Measurements from ENCODE around the gene ABCA4. TPM values are rescaled to one million over a fixed set of nuclear protein-coding genes. Genes with fewer than 3 reads are reported as not detected.

Gene ABCA4
- total RNA-seq, 1 experiment from 2014 or later: 0.22 TPM

DNA sequence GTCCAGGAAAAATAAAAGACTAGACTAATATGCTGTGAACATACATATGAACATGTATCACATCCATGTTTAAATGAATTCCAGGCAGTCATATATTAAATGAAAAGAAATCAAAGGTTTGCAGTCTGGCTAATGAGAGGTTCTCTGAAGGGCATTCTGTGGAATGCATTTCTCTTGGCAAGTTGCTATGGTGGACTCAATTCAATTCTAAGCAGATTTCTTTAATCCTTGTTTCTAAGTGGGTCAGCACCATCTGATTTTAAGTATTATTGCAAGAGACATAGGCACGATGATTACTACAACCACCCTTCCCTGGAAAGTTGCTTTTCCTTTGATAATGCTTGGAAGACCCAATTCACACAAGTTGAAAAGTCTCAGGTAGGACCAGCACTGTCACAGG, 23.9 kb upstream of the ABCA4 start:
- no peak overlapping the region for H3K4me2 ChIP-seq (ENCODE audit: low read length)
- intact Hi-C loops (cut with micrococcal nuclease): no loop called here
- H3K27ac ChIP-seq (ENCODE audit: low read depth, low read length): no peak overlapping the region
- ATAC-seq (no peak), DNase-seq (ENCODE audit: low read depth, low spot score) (no peak)
- no peak overlapping the region for H3K9ac ChIP-seq (ENCODE audit: low read length)
- no peak overlapping the region for H3K4me3 ChIP-seq (replicated peaks in 1 of 2; ENCODE audit: low read depth in 1 of 2, low read length in 2 of 2)
- no peaks in the 10 kb centered on the region for H3K79me2 ChIP-seq (ENCODE audit: insufficient read depth, low read length)
- no peaks in the 10 kb centered on the region for H3K9me3 ChIP-seq (ENCODE audit: control insufficient read depth in 1 of 2, insufficient read depth in 1 of 2, low read depth in 1 of 2, low read length in 2 of 2)
- TF ChIP-seq ELF1 (IDR thresholded peaks at IDR 0.05; ENCODE audit: borderline replicate concordance, low read depth) (no peak), TCF7L2 (IDR thresholded peaks at IDR 0.05; ENCODE audit: borderline replicate concordance, extremely low read depth, insufficient read depth, insufficient read length) (no peak), EGR1 (IDR thresholded peaks at IDR 0.05; ENCODE audit: low read depth) (no peak), CBX3 (IDR thresholded peaks at IDR 0.05; ENCODE audit: low read depth) (no peak), POLR2A (IDR thresholded peaks at IDR 0.05; ENCODE audit: borderline replicate concordance, extremely low read depth, insufficient read depth, insufficient read length) (no peak), ZFX (IDR thresholded peaks at IDR 0.05) (no peak), RAD21 (IDR thresholded peaks at IDR 0.05; ENCODE audit: low read depth) (no peak), SRF (IDR thresholded peaks at IDR 0.05; ENCODE audit: low read depth) (no peak), YY1 (IDR thresholded peaks at IDR 0.05; ENCODE audit: extremely low read depth, insufficient replicate concordance, low read depth, low read length) (no peak)
- TF ChIP-seq, protein P1, sequence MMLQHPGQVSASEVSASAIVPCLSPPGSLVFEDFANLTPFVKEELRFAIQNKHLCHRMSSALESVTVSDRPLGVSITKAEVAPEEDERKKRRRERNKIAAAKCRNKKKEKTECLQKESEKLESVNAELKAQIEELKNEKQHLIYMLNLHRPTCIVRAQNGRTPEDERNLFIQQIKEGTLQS (IDR thresholded peaks at IDR 0.05): no peak
- no peaks in the 10 kb centered on the region for H3K36me3 ChIP-seq (ENCODE audit: control insufficient read depth in 1 of 2, insufficient read depth in 2 of 2, low read length in 2 of 2)
- POLR2A ChIA-PET: no interaction called here
- H4K20me1 ChIP-seq (ENCODE audit: insufficient read depth): no peaks in the 10 kb centered on the region
- BruUV-seq (replicated peaks): no TSS peak
- RAD21 ChIA-PET (ENCODE audit: low non-redundant PET in 1 of 2, low total read pairs in 2 of 2, uncharacterized antibody in 2 of 2, unreplicated experiment in 2 of 2): no interaction called here
- H3K9me2 ChIP-seq (ENCODE audit: insufficient read depth): no peaks in the 10 kb centered on the region
- H2AFZ ChIP-seq (ENCODE audit: low read depth, low read length, poor library complexity, severe bottlenecking): no peak overlapping the region
- H3K27me3 ChIP-seq (ENCODE audit: insufficient read depth, low read length): no peaks in the 10 kb centered on the region
- peaks cover 0 to 3% of the 10 kb centered on the region in 2 experiments; a peak in 1 of 4 replicates for H3K4me1 ChIP-seq (ENCODE audit: control insufficient read depth in 1 of 2, insufficient read depth in 2 of 2, low read length in 2 of 2)
- CTCF ChIA-PET: no interaction called here

DNA sequence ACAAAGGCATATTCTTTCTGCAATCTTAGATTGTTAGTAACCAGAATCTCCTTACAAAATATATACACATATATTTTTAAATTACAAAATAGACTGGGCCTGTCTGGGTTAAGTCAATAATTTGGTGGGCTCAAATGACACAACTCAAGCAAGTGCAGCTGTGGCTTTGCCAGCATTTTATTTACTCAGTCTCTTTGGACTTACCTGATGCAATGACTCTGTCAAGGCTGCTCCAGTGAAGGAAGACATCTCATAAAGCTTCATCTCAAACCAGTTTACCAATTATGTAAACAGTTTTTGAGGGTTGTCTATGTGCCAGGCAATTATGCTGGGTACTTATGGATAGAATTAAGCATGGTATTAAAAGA, 22.8 kb upstream of the ABCA4 start:
- Histone ChIP-seq H3K9ac (ENCODE audit: low read length) (no peak overlapping the region), H3K36me3 (ENCODE audit: control insufficient read depth in 1 of 2, insufficient read depth in 2 of 2, low read length in 2 of 2) (no peaks in the 10 kb centered on the region), H3K27me3 (ENCODE audit: insufficient read depth, low read length) (no peaks in the 10 kb centered on the region), H4K20me1 (ENCODE audit: insufficient read depth) (no peaks in the 10 kb centered on the region), H3K9me2 (ENCODE audit: insufficient read depth) (no peaks in the 10 kb centered on the region), H3K4me1 (ENCODE audit: control insufficient read depth in 1 of 2, insufficient read depth in 2 of 2, low read length in 2 of 2) (peaks cover 0 to 3% of the 10 kb centered on the region in 2 experiments; a peak in 1 of 4 replicates), H3K9me3 (ENCODE audit: control insufficient read depth in 1 of 2, insufficient read depth in 1 of 2, low read depth in 1 of 2, low read length in 2 of 2) (no peaks in the 10 kb centered on the region), H3K27ac (ENCODE audit: low read depth, low read length) (no peak overlapping the region), H3K4me3 (replicated peaks in 1 of 2; ENCODE audit: low read depth in 1 of 2, low read length in 2 of 2) (no peak overlapping the region), H2AFZ (ENCODE audit: low read depth, low read length, poor library complexity, severe bottlenecking) (no peak overlapping the region), H3K4me2 (ENCODE audit: low read length) (no peak overlapping the region), H3K79me2 (ENCODE audit: insufficient read depth, low read length) (no peaks in the 10 kb centered on the region)
- no TSS peak for BruUV-seq (replicated peaks)
- ChIA-PET POLR2A (no interaction called here), RAD21 (ENCODE audit: low non-redundant PET in 1 of 2, low total read pairs in 2 of 2, uncharacterized antibody in 2 of 2, unreplicated experiment in 2 of 2) (no interaction called here), CTCF (no interaction called here)
- DNase-seq (ENCODE audit: low read depth, low spot score): no peak
- intact Hi-C loops (cut with micrococcal nuclease): no loop called here
- ATAC-seq: no peak
- TF ChIP-seq EZH2phosphoT487 (IDR thresholded peaks at IDR 0.05; ENCODE audit: borderline replicate concordance): no peak
- no peak for TF ChIP-seq ELF1 (IDR thresholded peaks at IDR 0.05; ENCODE audit: borderline replicate concordance, low read depth)
- TF ChIP-seq POLR2A (IDR thresholded peaks at IDR 0.05; ENCODE audit: borderline replicate concordance, extremely low read depth, insufficient read depth, insufficient read length): no peak
- no peak for TF ChIP-seq FOSL1 (IDR thresholded peaks at IDR 0.05; ENCODE audit: low read depth)
- no peak for TF ChIP-seq CEBPB (IDR thresholded peaks at IDR 0.05; ENCODE audit: low read depth)
- TF ChIP-seq SIN3A (IDR thresholded peaks at IDR 0.05; ENCODE audit: low read depth): no peak
- TF ChIP-seq, protein P2, sequence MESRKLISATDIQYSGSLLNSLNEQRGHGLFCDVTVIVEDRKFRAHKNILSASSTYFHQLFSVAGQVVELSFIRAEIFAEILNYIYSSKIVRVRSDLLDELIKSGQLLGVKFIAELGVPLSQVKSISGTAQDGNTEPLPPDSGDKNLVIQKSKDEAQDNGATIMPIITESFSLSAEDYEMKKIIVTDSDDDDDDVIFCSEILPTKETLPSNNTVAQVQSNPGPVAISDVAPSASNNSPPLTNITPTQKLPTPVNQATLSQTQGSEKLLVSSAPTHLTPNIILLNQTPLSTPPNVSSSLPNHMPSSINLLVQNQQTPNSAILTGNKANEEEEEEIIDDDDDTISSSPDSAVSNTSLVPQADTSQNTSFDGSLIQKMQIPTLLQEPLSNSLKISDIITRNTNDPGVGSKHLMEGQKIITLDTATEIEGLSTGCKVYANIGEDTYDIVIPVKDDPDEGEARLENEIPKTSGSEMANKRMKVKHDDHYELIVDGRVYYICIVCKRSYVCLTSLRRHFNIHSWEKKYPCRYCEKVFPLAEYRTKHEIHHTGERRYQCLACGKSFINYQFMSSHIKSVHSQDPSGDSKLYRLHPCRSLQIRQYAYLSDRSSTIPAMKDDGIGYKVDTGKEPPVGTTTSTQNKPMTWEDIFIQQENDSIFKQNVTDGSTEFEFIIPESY (IDR thresholded peaks at IDR 0.05; ENCODE audit: extremely low read depth, insufficient replicate concordance, low read length): no peak
- no peak for TF ChIP-seq EZH2 (IDR thresholded peaks at IDR 0.05)
- TF ChIP-seq YY1 (IDR thresholded peaks at IDR 0.05; ENCODE audit: extremely low read depth, insufficient replicate concordance, low read depth, low read length): no peak
- TF ChIP-seq, protein P3, sequence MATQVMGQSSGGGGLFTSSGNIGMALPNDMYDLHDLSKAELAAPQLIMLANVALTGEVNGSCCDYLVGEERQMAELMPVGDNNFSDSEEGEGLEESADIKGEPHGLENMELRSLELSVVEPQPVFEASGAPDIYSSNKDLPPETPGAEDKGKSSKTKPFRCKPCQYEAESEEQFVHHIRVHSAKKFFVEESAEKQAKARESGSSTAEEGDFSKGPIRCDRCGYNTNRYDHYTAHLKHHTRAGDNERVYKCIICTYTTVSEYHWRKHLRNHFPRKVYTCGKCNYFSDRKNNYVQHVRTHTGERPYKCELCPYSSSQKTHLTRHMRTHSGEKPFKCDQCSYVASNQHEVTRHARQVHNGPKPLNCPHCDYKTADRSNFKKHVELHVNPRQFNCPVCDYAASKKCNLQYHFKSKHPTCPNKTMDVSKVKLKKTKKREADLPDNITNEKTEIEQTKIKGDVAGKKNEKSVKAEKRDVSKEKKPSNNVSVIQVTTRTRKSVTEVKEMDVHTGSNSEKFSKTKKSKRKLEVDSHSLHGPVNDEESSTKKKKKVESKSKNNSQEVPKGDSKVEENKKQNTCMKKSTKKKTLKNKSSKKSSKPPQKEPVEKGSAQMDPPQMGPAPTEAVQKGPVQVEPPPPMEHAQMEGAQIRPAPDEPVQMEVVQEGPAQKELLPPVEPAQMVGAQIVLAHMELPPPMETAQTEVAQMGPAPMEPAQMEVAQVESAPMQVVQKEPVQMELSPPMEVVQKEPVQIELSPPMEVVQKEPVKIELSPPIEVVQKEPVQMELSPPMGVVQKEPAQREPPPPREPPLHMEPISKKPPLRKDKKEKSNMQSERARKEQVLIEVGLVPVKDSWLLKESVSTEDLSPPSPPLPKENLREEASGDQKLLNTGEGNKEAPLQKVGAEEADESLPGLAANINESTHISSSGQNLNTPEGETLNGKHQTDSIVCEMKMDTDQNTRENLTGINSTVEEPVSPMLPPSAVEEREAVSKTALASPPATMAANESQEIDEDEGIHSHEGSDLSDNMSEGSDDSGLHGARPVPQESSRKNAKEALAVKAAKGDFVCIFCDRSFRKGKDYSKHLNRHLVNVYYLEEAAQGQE (IDR thresholded peaks at IDR 0.05; ENCODE audit: low read depth): no peak
- no peak for TF ChIP-seq ZFX (IDR thresholded peaks at IDR 0.05)
- TF ChIP-seq CBX3 (IDR thresholded peaks at IDR 0.05; ENCODE audit: low read depth): no peak
